Effector memory CD8-positive, alpha-beta T cell (primary cell): ENCODE data around the gene KDM4F.

ENCODE experiments used
- ATAC-seq: fragments of 150-1000 bp; cut with Tn5 transposase; replicated peaks from 2 replicates; pipeline ENCODE4 v1.10.0; 2021; ENCODE audit warnings: mild to moderate bottlenecking, moderate library complexity
- DNase-seq, 3 experiments: peaks; one replicate each; pipeline ENCODE4 v3.0.0; 2021
- H3K27ac Mint-ChIP-seq, 2 donors: one replicate each; pipeline ENCODE4 v1.8.0; 2022; ENCODE audit warnings: mild to moderate bottlenecking in 2 of 2, mixed read lengths in 2 of 2, moderate library complexity in 2 of 2
- H3K27me3 Mint-ChIP-seq, 2 donors: one replicate each; pipeline ENCODE4 v1.8.0; 2022; ENCODE audit warnings: mixed read lengths in 2 of 2
- H3K36me3 Mint-ChIP-seq: one replicate; pipeline ENCODE4 v1.8.0; 2022; ENCODE audit warnings: mild to moderate bottlenecking, moderate library complexity, mixed read lengths; ENCODE audit not compliant: insufficient read depth
- H3K4me1 Mint-ChIP-seq, 2 donors: one replicate each; pipeline ENCODE4 v1.8.0; 2022; ENCODE audit warnings: low read depth in 2 of 2, mixed read lengths in 2 of 2
- H3K4me3 Mint-ChIP-seq, 2 donors: one replicate each; pipeline ENCODE4 v1.8.0; 2022; ENCODE audit warnings: mild to moderate bottlenecking in 2 of 2, mixed read lengths in 2 of 2, moderate library complexity in 2 of 2
- H3K9me3 Mint-ChIP-seq, 2 donors: one replicate each; pipeline ENCODE4 v1.8.0; 2022; ENCODE audit warnings: mixed read lengths in 2 of 2

The KDM4F gene

GRCh38 chr11:95086836-95087570, 37.8 kb downstream of the KDM4F start:
- no peaks in the 10 kb centered on the region for H3K9me3 Mint-ChIP-seq
- H3K36me3 Mint-ChIP-seq: peaks cover 8% of the 10 kb centered on the region
- ATAC-seq (no peak), DNase-seq (no peak)
- H3K4me1 Mint-ChIP-seq: peaks cover 21 to 28% of the 10 kb centered on the region in 2 donors
- H3K27ac Mint-ChIP-seq: no peak overlapping the region
- H3K27me3 Mint-ChIP-seq: peaks cover 0 to 12% of the 10 kb centered on the region in 2 donors
- H3K4me3 Mint-ChIP-seq: no peak overlapping the region

- H3K36me3 Mint-ChIP-seq: peaks cover 8% of the 10 kb centered on the region
Measured at GRCh38 chr11:95088946-95089619, 39.9 kb downstream of the KDM4F start.

GRCh38 chr11:95089620-95090542, 40.7 kb downstream of the KDM4F start, which contains the start of gene ENDOD1:
Gene ENDOD1 (plus strand): TSS chr11:95089846. CDS start chr11:95089928, 82 bp downstream.
- H3K27me3 Mint-ChIP-seq: no peaks in the 10 kb centered on the region
- peaks cover 8% of the 10 kb centered on the region for H3K36me3 Mint-ChIP-seq
- H3K4me3 Mint-ChIP-seq: peak within 1 kb of the TSS; percentile 88 to 89
- peak; percentile 90 for ATAC-seq
- DNase-seq: peak; percentile 78 to 83 (median 83)
- H3K4me1 Mint-ChIP-seq: peaks cover 32 to 41% of the 10 kb centered on the region in 2 donors
- no peaks in the 10 kb centered on the region for H3K9me3 Mint-ChIP-seq
- H3K27ac Mint-ChIP-seq: peak within 1 kb of the TSS; percentile 94 to 99

More at GRCh38 chr11:95088946-95089619, 39.9 kb downstream of the KDM4F start:
- no peaks in the 10 kb centered on the region for H3K27me3 Mint-ChIP-seq
- ATAC-seq: peak; percentile 57
- peak; percentile 12 to 20 (median 18) for DNase-seq
- peak overlapping the region; percentile 94 to 99 for H3K27ac Mint-ChIP-seq
- H3K9me3 Mint-ChIP-seq: no peaks in the 10 kb centered on the region
- H3K4me1 Mint-ChIP-seq: peaks cover 32 to 41% of the 10 kb centered on the region in 2 donors
- peak overlapping the region; percentile 88 to 89 for H3K4me3 Mint-ChIP-seq

- H3K27me3 Mint-ChIP-seq: no peaks in the 10 kb centered on the region
- H3K36me3 Mint-ChIP-seq: peaks cover 8% of the 10 kb centered on the region
- H3K4me1 Mint-ChIP-seq: peaks cover 32 to 45% of the 10 kb centered on the region in 2 donors
- no peak for ATAC-seq
- no peak for DNase-seq
- no peak overlapping the region for H3K27ac Mint-ChIP-seq
- no peaks in the 10 kb centered on the region for H3K9me3 Mint-ChIP-seq
- H3K4me3 Mint-ChIP-seq: no peak overlapping the region
Measured at GRCh38 chr11:95091663-95092180, 42.5 kb downstream of the KDM4F start.

- no peaks in the 10 kb centered on the region for H3K9me3 Mint-ChIP-seq
- no peak overlapping the region for H3K27ac Mint-ChIP-seq
- no peak for ATAC-seq
- peak in 2 of 3 experiments; percentile 4 to 10 for DNase-seq
- peaks cover 8% of the 10 kb centered on the region for H3K36me3 Mint-ChIP-seq
- peaks cover 35 to 53% of the 10 kb centered on the region in 2 donors for H3K4me1 Mint-ChIP-seq
- peak overlapping the region in 1 of 2 donors; percentile 9 for H3K4me3 Mint-ChIP-seq
- no peaks in the 10 kb centered on the region for H3K27me3 Mint-ChIP-seq
Measured at GRCh38 chr11:95092549-95093324, 43.5 kb downstream of the KDM4F start.

- DNase-seq: no peak
- no peak for ATAC-seq
- H3K27ac Mint-ChIP-seq: peak overlapping the region in 1 of 2 donors; percentile 20
Measured at GRCh38 chr11:95093548-95093947, 44.3 kb downstream of the KDM4F start.

GRCh38 chr11:95095858-95096587, 46.8 kb downstream of the KDM4F start:
- no peak for DNase-seq
- H3K4me1 Mint-ChIP-seq: peaks cover 27 to 38% of the 10 kb centered on the region in 2 donors
- no peaks in the 10 kb centered on the region for H3K27me3 Mint-ChIP-seq
- no peaks in the 10 kb centered on the region for H3K36me3 Mint-ChIP-seq
- no peaks in the 10 kb centered on the region for H3K9me3 Mint-ChIP-seq
- peak; percentile 47 for ATAC-seq
- peak overlapping the region in 1 of 2 donors; percentile 49 for H3K4me3 Mint-ChIP-seq
- H3K27ac Mint-ChIP-seq: no peak overlapping the region

More at GRCh38 chr11:95093548-95093947, 44.3 kb downstream of the KDM4F start:
- peaks cover 34 to 55% of the 10 kb centered on the region in 2 donors for H3K4me1 Mint-ChIP-seq
- H3K9me3 Mint-ChIP-seq: no peaks in the 10 kb centered on the region
- peak overlapping the region in 1 of 2 donors; percentile 9 for H3K4me3 Mint-ChIP-seq
- H3K36me3 Mint-ChIP-seq: peaks cover 8% of the 10 kb centered on the region
- H3K27me3 Mint-ChIP-seq: no peaks in the 10 kb centered on the region

GRCh38 chr11:95097209-95097608, 48.0 kb downstream of the KDM4F start:
- Mint-ChIP-seq H3K36me3 (no peaks in the 10 kb centered on the region), H3K4me1 (peaks cover 20 to 28% of the 10 kb centered on the region in 2 donors), H3K27ac (no peak overlapping the region), H3K27me3 (no peaks in the 10 kb centered on the region), H3K4me3 (no peak overlapping the region), H3K9me3 (no peaks in the 10 kb centered on the region)
- ATAC-seq (no peak), DNase-seq (no peak)

- ATAC-seq (no peak), DNase-seq (no peak)
- Mint-ChIP-seq H3K27me3 (no peaks in the 10 kb centered on the region), H3K9me3 (no peaks in the 10 kb centered on the region), H3K36me3 (peaks cover under 1% of the 10 kb centered on the region), H3K4me1 (peaks cover 11 to 24% of the 10 kb centered on the region in 2 donors), H3K27ac (no peak overlapping the region), H3K4me3 (no peak overlapping the region)
Measured at GRCh38 chr11:95098826-95099225, 49.6 kb downstream of the KDM4F start.

- Mint-ChIP-seq H3K27me3 (no peaks in the 10 kb centered on the region), H3K27ac (no peak overlapping the region), H3K36me3 (peaks cover 4% of the 10 kb centered on the region), H3K4me1 (peaks cover 11 to 24% of the 10 kb centered on the region in 2 donors), H3K9me3 (no peaks in the 10 kb centered on the region), H3K4me3 (no peak overlapping the region)
- ATAC-seq (no peak), DNase-seq (no peak)
Measured at GRCh38 chr11:95100191-95100648, 51.0 kb downstream of the KDM4F start.
